ENCODE measurements around the gene BMF. TPM values are rescaled to one million over a fixed set of nuclear protein-coding genes. Genes with fewer than 3 reads are reported as not detected.

The BMF gene
- total RNA-seq, 1 donor = 8.0 TPM

DNA sequence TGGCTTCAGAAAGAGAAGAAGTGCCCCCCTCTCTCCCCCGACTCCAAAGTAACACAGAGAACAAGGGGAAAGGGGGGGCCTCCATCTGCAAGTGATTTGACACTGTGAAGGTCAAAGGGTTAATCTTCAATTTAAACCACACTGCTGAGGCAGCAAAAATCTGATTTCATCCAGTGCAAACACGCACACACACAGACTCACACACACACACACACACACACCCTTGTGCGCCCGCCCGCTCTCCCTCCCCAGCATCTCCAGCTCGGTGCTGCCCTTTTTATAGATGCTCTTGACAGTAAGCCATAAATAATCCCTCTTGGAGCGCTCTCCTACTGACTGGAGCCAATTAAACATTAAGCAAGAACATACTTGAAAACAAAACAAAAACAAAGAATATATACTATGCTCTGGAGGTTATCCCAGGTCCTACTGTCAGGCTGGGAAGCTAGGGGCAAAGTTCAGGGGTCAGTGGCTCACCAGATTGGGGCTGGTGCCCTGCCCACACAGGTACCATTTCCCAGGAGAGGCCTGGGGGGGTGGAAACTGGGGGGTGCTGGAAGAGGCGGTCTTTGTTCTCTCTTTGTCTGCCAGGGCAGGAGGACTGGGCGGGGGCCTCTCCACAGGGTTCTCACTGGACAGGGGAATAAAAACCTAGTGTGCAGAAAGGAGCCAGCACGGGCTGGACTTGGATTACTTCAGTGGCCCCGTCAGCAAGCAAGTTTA lies 16.3 kb downstream of the BMF start:
- H3K4me1 ChIP-seq (ENCODE audit: insufficient read depth, low read length) = peaks cover 32% of the 10 kb centered on the region
- H3K9me3 ChIP-seq (ENCODE audit: low read depth, low read length) = no peaks in the 10 kb centered on the region
- peak overlapping the region; percentile 2 for H3K4me3 ChIP-seq (ENCODE audit: insufficient read depth, low read length)
- H3K27ac ChIP-seq (ENCODE audit: low read depth, low read length) = no peak overlapping the region
- no peaks in the 10 kb centered on the region for H3K36me3 ChIP-seq (ENCODE audit: insufficient read depth, low read length)
- H4K20me1 ChIP-seq (ENCODE audit: insufficient read depth, low read length) = no peaks in the 10 kb centered on the region
- no peaks in the 10 kb centered on the region for H3K27me3 ChIP-seq (ENCODE audit: insufficient read depth, low read length)
- H3K4me2 ChIP-seq (ENCODE audit: insufficient read depth, low read length) = peak overlapping the region; percentile 45
- TF ChIP-seq, protein P1, sequence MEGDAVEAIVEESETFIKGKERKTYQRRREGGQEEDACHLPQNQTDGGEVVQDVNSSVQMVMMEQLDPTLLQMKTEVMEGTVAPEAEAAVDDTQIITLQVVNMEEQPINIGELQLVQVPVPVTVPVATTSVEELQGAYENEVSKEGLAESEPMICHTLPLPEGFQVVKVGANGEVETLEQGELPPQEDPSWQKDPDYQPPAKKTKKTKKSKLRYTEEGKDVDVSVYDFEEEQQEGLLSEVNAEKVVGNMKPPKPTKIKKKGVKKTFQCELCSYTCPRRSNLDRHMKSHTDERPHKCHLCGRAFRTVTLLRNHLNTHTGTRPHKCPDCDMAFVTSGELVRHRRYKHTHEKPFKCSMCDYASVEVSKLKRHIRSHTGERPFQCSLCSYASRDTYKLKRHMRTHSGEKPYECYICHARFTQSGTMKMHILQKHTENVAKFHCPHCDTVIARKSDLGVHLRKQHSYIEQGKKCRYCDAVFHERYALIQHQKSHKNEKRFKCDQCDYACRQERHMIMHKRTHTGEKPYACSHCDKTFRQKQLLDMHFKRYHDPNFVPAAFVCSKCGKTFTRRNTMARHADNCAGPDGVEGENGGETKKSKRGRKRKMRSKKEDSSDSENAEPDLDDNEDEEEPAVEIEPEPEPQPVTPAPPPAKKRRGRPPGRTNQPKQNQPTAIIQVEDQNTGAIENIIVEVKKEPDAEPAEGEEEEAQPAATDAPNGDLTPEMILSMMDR (IDR thresholded peaks at IDR 0.05; ENCODE audit: extremely low read depth, low read depth, low read length) = no peak
- no peaks in the 10 kb centered on the region for H3K79me2 ChIP-seq (ENCODE audit: insufficient read depth, low read length)
- DNase-seq (ENCODE audit: insufficient read length, low spot score, missing footprints) = peak; percentile 93
- H2AFZ ChIP-seq (ENCODE audit: low read length) = no peak overlapping the region

- no peak overlapping the region for H2AFZ ChIP-seq (ENCODE audit: low read length)
- H3K36me3 ChIP-seq (ENCODE audit: insufficient read depth, low read length) = no peaks in the 10 kb centered on the region
- no peak overlapping the region for H3K27ac ChIP-seq (ENCODE audit: low read depth, low read length)
- H3K79me2 ChIP-seq (ENCODE audit: insufficient read depth, low read length) = no peaks in the 10 kb centered on the region
- DNase-seq (ENCODE audit: insufficient read length, low spot score, missing footprints) = peak; percentile 71
- peak overlapping the region; percentile 2 for H3K4me3 ChIP-seq (ENCODE audit: insufficient read depth, low read length)
- no peaks in the 10 kb centered on the region for H3K27me3 ChIP-seq (ENCODE audit: insufficient read depth, low read length)
- peak overlapping the region; percentile 45 for H3K4me2 ChIP-seq (ENCODE audit: insufficient read depth, low read length)
- no peaks in the 10 kb centered on the region for H3K9me3 ChIP-seq (ENCODE audit: low read depth, low read length)
- H4K20me1 ChIP-seq (ENCODE audit: insufficient read depth, low read length) = no peaks in the 10 kb centered on the region
- TF ChIP-seq, protein P1 (IDR thresholded peaks at IDR 0.05; ENCODE audit: extremely low read depth, low read depth, low read length) = no peak
- H3K4me1 ChIP-seq (ENCODE audit: insufficient read depth, low read length) = peaks cover 32% of the 10 kb centered on the region
Observed at GRCh38 chr15:40091861-40092255, 16.8 kb downstream of the BMF start.

GRCh38 chr15:40090774-40091455 lies 17.8 kb downstream of the BMF start:
- H3K27ac ChIP-seq (ENCODE audit: low read depth, low read length) = no peak overlapping the region
- H2AFZ ChIP-seq (ENCODE audit: low read length) = no peak overlapping the region
- peaks cover 32% of the 10 kb centered on the region for H3K4me1 ChIP-seq (ENCODE audit: insufficient read depth, low read length)
- H3K36me3 ChIP-seq (ENCODE audit: insufficient read depth, low read length) = no peaks in the 10 kb centered on the region
- H4K20me1 ChIP-seq (ENCODE audit: insufficient read depth, low read length) = no peaks in the 10 kb centered on the region
- TF ChIP-seq, protein P1 (IDR thresholded peaks at IDR 0.05; ENCODE audit: extremely low read depth, low read depth, low read length) = no peak
- H3K27me3 ChIP-seq (ENCODE audit: insufficient read depth, low read length) = no peaks in the 10 kb centered on the region
- peak; percentile 47 for DNase-seq (ENCODE audit: insufficient read length, low spot score, missing footprints)
- no peak overlapping the region for H3K4me2 ChIP-seq (ENCODE audit: insufficient read depth, low read length)
- H3K4me3 ChIP-seq (ENCODE audit: insufficient read depth, low read length) = no peak overlapping the region
- H3K9me3 ChIP-seq (ENCODE audit: low read depth, low read length) = no peaks in the 10 kb centered on the region
- H3K79me2 ChIP-seq (ENCODE audit: insufficient read depth, low read length) = no peaks in the 10 kb centered on the region
